Smooth muscle cell (in vitro differentiated cells): ENCODE data around the gene SEPHS2. TPM values are rescaled to one million over a fixed set of nuclear protein-coding genes. Genes with fewer than 3 reads are reported as not detected.

ENCODE experiments used
- DNase-seq: peaks from one replicate; lab custom pipeline; 2025; ENCODE audit not compliant: unreplicated experiment; lab: John Stamatoyannopoulos, UW
- H2AFZ ChIP-seq: fragments of 200-600 bp; sonication (generic); 2 replicates; pipeline ENCODE4 v1.6.0; 2016; ENCODE audit warnings: antibody characterized with exemption, low read depth, mild to moderate bottlenecking
- H3F3A ChIP-seq: fragments of 200-600 bp; sonication (generic); 2 replicates; pipeline ENCODE4 v1.6.0; 2017; ENCODE audit warnings: antibody characterized with exemption, low read depth
- H3K27ac ChIP-seq: fragments of 200-600 bp; sonication (generic); 2 replicates; pipeline ENCODE4 v1.5.1; 2016; ENCODE audit warnings: low read depth, mild to moderate bottlenecking
- H3K27me3 ChIP-seq: fragments of 200-600 bp; sonication (generic); 2 replicates; pipeline ENCODE4 v1.6.1; 2016; ENCODE audit warnings: low read depth, mild to moderate bottlenecking
- H3K36me3 ChIP-seq: fragments of 200-600 bp; sonication (generic); 2 replicates; pipeline ENCODE4 v1.5.1; 2016; ENCODE audit warnings: low read depth
- H3K4me1 ChIP-seq: fragments of 200-600 bp; sonication (generic); 2 replicates; pipeline ENCODE4 v1.5.1; 2016; ENCODE audit warnings: low read depth
- H3K4me2 ChIP-seq: fragments of 200-600 bp; sonication (generic); 2 replicates; pipeline ENCODE4 v1.6.0; 2016; ENCODE audit warnings: mild to moderate bottlenecking
- H3K4me3 ChIP-seq: fragments of 200-600 bp; sonication (generic); 2 replicates; pipeline ENCODE4 v1.5.1; 2016; ENCODE audit warnings: mild to moderate bottlenecking
- H3K79me2 ChIP-seq: fragments of 200-600 bp; sonication (generic); 2 replicates; pipeline ENCODE4 v1.6.0; 2016; ENCODE audit warnings: low read depth, mild to moderate bottlenecking
- H3K9ac ChIP-seq: fragments of 200-600 bp; sonication (generic); 2 replicates; pipeline ENCODE4 v1.6.0; 2016; ENCODE audit warnings: low read depth
- H3K9me3 ChIP-seq: fragments of 200-600 bp; sonication (generic); replicated peaks from 2 replicates; pipeline ENCODE4 v1.5.1; 2016; ENCODE audit warnings: low read depth
- H4K20me1 ChIP-seq: fragments of 200-600 bp; sonication (generic); 2 replicates; pipeline ENCODE4 v1.6.0; 2016; ENCODE audit warnings: low read depth
- CTCF ChIP-seq: fragments of 200-600 bp; sonication (generic); IDR thresholded peaks from 2 replicates; pipeline ENCODE4 v1.5.1; 2017; ENCODE audit warnings: borderline replicate concordance, mild to moderate bottlenecking, antibody characterized with exemption; ENCODE audit not compliant: insufficient read depth, poor library complexity, severe bottlenecking
- WGBS: methylation state at CpG from one replicate; pipeline ENCODE4 v1.1.7; 2016; ENCODE audit warnings: low lambda C conversion rate; 5-methylcytosine and 5-hydroxymethylcytosine counted together
- polyA plus RNA-seq: library from polyadenylated mRNA; unstranded; fragments of >200 nt; fragmentation: Nextera tagmentation; extraction: Ambion mirVana; gene quantifications from 2 replicates; pipeline ENCODE4 v1.2.1, GENCODE V29; 2016
- total RNA-seq: library from RNA; depleted of rRNA; stranded (reverse); fragments of >200 nt; gene quantifications from 2 replicates; pipeline ENCODE4 v1.2.3, GENCODE V29; 2014

Gene SEPHS2
- total and polyA plus RNA-seq, 2 experiments from 2014 or later: 12.1 to 26.4 TPM

GRCh38 chr16:30473231-30474073, 27.8 kb upstream of the SEPHS2 start:
- no peaks in the 10 kb centered on the region for H3K9me3 ChIP-seq
- no peak overlapping the region for H3K4me3 ChIP-seq
- no peaks in the 10 kb centered on the region for H3F3A ChIP-seq
- no peak for TF ChIP-seq CTCF
- no peaks in the 10 kb centered on the region for H4K20me1 ChIP-seq
- no peaks in the 10 kb centered on the region for H3K4me1 ChIP-seq
- H3K27ac ChIP-seq: no peak overlapping the region
- no peak for DNase-seq
- H3K4me2 ChIP-seq: no peak overlapping the region
- no peaks in the 10 kb centered on the region for H3K79me2 ChIP-seq
- H3K36me3 ChIP-seq: no peaks in the 10 kb centered on the region
- H3K9ac ChIP-seq: no peak overlapping the region
- 91% methylated on average over 19 of the region's 19 CpGs for WGBS
- no peak overlapping the region for H2AFZ ChIP-seq
- no peaks in the 10 kb centered on the region for H3K27me3 ChIP-seq

GRCh38 chr16:30472328-30472942, 26.8 kb upstream of the SEPHS2 start, which contains the start of gene ITGAL:
Gene ITGAL (plus strand): TSS chr16:30472742. CDS start chr16:30472838, 96 bp downstream.
- Histone ChIP-seq H2AFZ (no peak within 1 kb of the TSS), H3K4me1 (no peaks in the 10 kb centered on the region), H3K36me3 (no peaks in the 10 kb centered on the region), H3K79me2 (no peaks in the 10 kb centered on the region), H4K20me1 (no peaks in the 10 kb centered on the region), H3K9ac (no peak within 1 kb of the TSS), H3K9me3 (no peaks in the 10 kb centered on the region), H3K4me3 (no peak within 1 kb of the TSS), H3K4me2 (no peak within 1 kb of the TSS), H3K27me3 (no peaks in the 10 kb centered on the region), H3K27ac (no peak within 1 kb of the TSS), H3F3A (no peaks in the 10 kb centered on the region)
- no peak for TF ChIP-seq CTCF
- no peak for DNase-seq
- 84% methylated on average over 8 of the region's 8 CpGs for WGBS

GRCh38 chr16:30470632-30470995, 24.9 kb upstream of the SEPHS2 start:
- WGBS: 96% methylated on average over 8 of the region's 8 CpGs
- H3K4me3 ChIP-seq: no peak overlapping the region
- no peak for DNase-seq
- no peak overlapping the region for H3K4me2 ChIP-seq
- H3K79me2 ChIP-seq: no peaks in the 10 kb centered on the region
- H3K36me3 ChIP-seq: no peaks in the 10 kb centered on the region
- no peak overlapping the region for H3K27ac ChIP-seq
- no peaks in the 10 kb centered on the region for H3K9me3 ChIP-seq
- H3F3A ChIP-seq: no peaks in the 10 kb centered on the region
- no peak overlapping the region for H3K9ac ChIP-seq
- no peaks in the 10 kb centered on the region for H3K27me3 ChIP-seq
- TF ChIP-seq CTCF: no peak
- no peak overlapping the region for H2AFZ ChIP-seq
- no peaks in the 10 kb centered on the region for H3K4me1 ChIP-seq
- no peaks in the 10 kb centered on the region for H4K20me1 ChIP-seq

GRCh38 chr16:30470170-30470512, 24.5 kb upstream of the SEPHS2 start:
- Histone ChIP-seq H3K4me3 (no peak overlapping the region), H3K4me2 (no peak overlapping the region), H3K79me2 (no peaks in the 10 kb centered on the region), H3K36me3 (no peaks in the 10 kb centered on the region), H2AFZ (no peak overlapping the region), H3K9me3 (no peaks in the 10 kb centered on the region), H3K27me3 (no peaks in the 10 kb centered on the region), H3F3A (no peaks in the 10 kb centered on the region), H4K20me1 (no peaks in the 10 kb centered on the region), H3K9ac (no peak overlapping the region), H3K27ac (no peak overlapping the region), H3K4me1 (no peaks in the 10 kb centered on the region)
- no peak for DNase-seq
- WGBS: 86% methylated on average over 3 of the region's 3 CpGs
- TF ChIP-seq CTCF: no peak
